ENCODE data around the gene FES.

Gene FES

GRCh38 chr15:90931575-90931827, 47.2 kb downstream of the FES start:
- DNase-seq (ENCODE audit: low spot score), result no peak

- DNase-seq (ENCODE audit: low spot score), result peak; percentile 97
Observed at GRCh38 chr15:90931828-90932659, 47.7 kb downstream of the FES start, which contains the start of gene HDDC3. HDDC3 (minus strand) TSS chr15:90932549; CDS start chr15:90932540, 9 bp downstream.

- no peak for DNase-seq (ENCODE audit: low spot score)
Observed at GRCh38 chr15:90932660-90932991, 48.3 kb downstream of the FES start.

GRCh38 chr15:90933301-90933700, 49.0 kb downstream of the FES start:
- no peak for DNase-seq (ENCODE audit: low spot score)

- peak; percentile 98 for DNase-seq (ENCODE audit: low spot score)
Observed at GRCh38 chr15:90934256-90934948, 50.1 kb downstream of the FES start.

GRCh38 chr15:90934949-90935751, 50.8 kb downstream of the FES start, which contains the start of gene UNC45A:
UNC45A (plus strand) TSS chr15:90935285; CDS start chr15:90935325, 40 bp downstream.
- peak; percentile 97 for DNase-seq (ENCODE audit: low spot score)

GRCh38 chr15:90936823-90937222, 52.5 kb downstream of the FES start:
- DNase-seq (ENCODE audit: low spot score), result no peak

- no peak for DNase-seq (ENCODE audit: low spot score)
Observed at GRCh38 chr15:90938261-90938660, 54.0 kb downstream of the FES start.

- DNase-seq (ENCODE audit: low spot score), result no peak
Observed at GRCh38 chr15:90939756-90940155, 55.5 kb downstream of the FES start.

- no peak for DNase-seq (ENCODE audit: low spot score)
Observed at GRCh38 chr15:90941038-90941437, 56.7 kb downstream of the FES start.

GRCh38 chr15:90942354-90943120, 58.2 kb downstream of the FES start:
- DNase-seq (ENCODE audit: low spot score), result no peak

- DNase-seq (ENCODE audit: low spot score), result no peak
Observed at GRCh38 chr15:90945091-90945490, 60.8 kb downstream of the FES start.
